Measurements from ENCODE around the gene PRSS56.

GRCh38 chr2:232519581-232520438 lies at the start of gene PRSS56:
- TF ChIP-seq CTCF (IDR thresholded peaks at IDR 0.05) (no peak), REST (IDR thresholded peaks at IDR 0.05; ENCODE audit: insufficient read depth in 1 of 2, low read depth in 2 of 2, low read length in 1 of 2) (no peak), POLR2AphosphoS5 (IDR thresholded peaks at IDR 0.05; ENCODE audit: low read depth, low read length) (no peak), TCF7L2 (IDR thresholded peaks at IDR 0.05; ENCODE audit: low read depth, low read length) (no peak)
